NCI-H524 (cell line): ENCODE measurements around the gene GCLC.

ENCODE experiments used
- DNase-seq, 2 experiments: peaks; one replicate each; lab custom pipeline; 2025; lab: John Stamatoyannopoulos, UW

The GCLC gene

DNA sequence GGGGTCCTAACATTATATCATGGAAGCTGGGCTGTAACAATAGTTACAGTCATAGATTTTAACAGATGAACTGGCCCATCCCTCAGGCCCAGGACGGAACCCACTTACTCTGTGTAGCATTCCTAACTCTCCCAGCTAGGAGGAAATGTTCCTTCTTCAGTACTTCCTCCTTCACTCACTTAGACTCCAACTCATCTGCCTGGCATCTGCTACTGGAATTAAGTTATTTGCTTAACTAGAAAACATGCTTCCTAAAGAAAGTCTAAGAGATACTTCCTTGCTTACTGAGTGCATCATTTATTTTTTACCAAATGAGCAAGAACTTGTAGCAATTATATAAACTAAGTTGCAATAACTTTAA is 20.5 kb downstream of the GCLC start:
- DNase-seq: no peak

DNA sequence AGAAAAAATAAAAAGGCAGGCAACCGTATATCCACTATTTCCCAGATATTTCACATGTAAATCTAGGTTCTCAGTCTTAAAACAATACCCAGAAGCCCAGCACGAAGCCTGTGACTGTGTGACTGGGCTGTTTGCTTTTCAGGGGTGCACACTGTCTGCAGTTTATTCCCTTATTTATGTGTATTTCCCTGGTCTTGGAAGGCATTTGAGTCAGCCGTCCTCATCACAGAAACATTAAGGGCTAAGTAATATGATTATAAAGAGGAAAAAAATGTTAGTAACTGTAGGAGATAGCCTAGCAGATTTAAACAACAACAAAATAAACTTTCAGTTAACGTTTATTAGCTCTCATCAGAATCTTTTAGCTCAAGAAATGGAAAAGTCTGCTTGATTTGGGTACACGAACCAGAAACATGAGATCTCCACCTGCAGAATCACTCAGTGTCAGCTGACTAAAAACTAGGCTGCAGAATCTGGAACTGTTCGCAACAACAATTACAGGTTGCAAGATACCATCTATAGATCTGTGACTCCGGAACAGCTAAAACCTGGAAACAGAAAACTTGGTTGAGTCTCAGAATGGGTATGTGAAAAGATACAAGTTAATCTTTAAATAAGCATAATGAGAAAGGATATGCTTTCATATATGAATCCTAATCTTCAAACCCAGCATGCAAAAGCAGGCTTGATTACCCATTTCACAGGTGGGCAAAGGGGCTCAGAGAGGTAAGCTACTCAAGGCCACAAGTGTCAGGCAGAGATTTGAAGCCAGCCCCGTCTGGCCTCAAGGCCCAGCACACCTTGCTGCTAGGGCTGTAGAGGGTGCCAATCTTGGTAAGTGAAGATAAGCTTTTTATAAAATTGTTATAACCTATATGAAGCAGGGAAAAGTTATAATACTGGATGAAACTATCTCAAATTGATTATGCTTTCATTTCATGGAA is 21.1 kb downstream of the GCLC start:
- DNase-seq: no peak

DNA sequence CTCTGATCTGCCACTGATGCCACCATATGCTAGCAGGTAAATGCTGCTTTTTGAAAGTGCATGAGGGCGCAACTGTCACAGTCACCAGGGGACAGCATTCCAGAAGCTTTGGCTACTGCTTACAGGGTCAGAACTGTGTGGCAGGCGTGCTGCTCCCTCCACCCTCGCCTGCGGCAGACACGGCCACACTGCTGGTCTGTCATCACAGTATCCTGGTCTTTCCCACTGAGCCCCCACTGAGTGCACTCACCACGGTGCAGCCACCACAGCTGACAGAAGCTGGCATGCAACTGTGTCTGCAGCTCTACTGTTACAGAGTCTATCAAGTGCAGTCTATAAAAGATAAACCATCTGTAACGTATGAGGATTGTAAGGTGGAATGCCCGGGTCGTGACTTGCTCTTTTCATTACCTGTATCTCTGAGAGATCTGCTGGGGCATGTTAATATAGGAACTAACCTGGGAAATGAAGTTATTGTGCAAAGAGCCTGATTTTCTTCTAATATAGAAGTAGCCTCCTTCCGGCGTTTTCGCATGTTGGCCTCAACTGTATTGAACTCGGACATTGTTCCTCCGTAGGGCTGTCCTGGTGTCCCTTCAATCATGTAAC is 24.5 kb downstream of the GCLC start:
- DNase-seq: no peak

DNA sequence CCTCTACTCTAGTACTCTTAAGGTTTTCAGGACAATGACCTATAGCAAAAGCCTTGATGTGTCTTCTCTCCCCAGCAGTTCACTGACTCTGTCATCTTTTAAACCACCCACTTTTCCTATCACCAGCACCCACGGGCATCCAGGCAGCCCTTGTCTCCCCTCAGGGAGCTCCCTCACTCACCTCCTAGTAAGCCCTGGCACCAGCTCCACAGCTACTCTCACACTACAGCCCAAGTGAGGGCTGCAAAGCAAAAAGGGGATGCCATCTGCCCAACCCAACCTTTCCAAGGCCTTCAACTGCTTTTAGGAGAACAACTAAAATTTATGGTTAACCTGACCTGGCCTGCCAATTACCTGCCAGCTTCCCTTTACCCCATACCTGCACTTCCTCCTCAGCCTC is 26.0 kb downstream of the GCLC start:
- no peak for DNase-seq

DNA sequence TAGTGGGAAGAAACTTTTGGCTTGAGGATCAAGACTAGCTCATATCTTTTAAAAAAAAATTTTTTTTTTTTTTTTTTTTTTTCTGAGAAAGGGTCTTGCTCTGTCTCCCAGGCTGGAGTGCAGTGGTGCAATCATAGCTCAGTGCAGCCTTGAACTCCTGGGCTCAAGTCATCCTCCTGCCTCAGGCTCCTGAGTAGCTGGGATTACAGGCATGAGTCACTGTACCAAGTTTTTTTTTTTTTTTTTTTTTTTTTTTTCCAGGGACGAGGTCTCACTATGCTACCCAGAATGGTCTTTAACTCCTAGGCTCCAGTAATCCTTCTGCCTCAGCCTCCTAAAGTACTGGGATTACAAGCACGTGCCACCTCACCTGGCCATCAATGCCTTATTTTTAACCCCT is 27.9 kb downstream of the GCLC start:
- no peak for DNase-seq

DNA sequence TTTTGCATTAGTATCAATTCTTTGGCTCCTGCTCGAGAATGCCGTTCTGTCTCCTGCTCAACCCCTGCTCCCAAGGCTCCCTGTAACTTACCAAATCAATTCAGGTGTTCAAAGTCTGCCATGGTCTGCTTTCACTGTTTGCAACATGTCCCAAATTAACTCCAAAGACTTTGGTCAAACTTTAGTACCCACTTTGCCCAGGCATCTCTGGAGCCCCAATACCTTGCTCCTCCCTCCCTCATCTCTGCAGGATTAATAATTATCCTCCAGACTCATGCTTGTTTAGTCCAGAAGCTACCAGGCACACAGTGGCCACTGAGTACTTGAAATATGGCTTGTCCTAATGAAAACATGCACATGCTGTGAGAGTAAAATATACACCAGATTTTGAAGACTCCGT is 30.2 kb downstream of the GCLC start:
- DNase-seq: no peak

DNA sequence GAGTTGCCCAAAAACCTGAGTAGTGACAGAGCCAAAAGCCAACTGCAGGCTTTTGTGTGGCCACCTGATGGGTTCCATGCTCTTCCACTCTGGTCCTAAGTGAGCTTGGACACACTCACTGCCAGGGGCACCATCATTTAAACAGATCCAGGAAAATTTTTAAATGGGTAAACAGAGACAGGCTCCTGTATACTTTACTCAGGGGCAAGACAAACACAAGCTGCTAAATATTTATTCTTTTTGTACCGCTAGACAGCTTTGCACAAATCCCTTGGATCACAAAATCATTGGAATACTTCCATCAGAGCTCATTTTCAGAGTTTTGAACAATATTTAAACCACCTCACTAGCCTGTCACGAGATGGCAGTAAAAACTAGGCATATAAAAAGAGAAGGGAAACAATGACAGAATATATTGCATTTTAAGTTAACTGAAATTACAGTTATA is 31.4 kb downstream of the GCLC start:
- DNase-seq: no peak

DNA sequence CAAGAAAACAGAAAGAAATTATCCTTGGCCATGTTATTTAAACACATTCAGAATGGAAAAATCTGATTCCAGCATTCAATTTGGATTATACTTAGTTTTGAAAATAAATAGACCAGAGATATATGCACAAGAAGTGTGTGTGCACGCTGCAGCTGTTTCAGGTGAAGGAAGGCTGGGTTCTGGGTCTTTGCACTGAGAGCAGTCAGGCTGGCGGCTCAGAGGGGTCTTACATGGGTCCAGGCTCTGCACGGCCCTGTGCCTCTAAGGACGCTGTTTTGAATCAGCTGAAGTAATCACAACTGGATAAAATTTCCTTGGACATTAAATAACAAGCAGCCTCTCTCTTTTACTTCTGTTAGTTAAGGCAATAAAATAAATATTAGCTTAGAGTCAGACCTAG is 31.8 kb downstream of the GCLC start:
- no peak for DNase-seq

DNA sequence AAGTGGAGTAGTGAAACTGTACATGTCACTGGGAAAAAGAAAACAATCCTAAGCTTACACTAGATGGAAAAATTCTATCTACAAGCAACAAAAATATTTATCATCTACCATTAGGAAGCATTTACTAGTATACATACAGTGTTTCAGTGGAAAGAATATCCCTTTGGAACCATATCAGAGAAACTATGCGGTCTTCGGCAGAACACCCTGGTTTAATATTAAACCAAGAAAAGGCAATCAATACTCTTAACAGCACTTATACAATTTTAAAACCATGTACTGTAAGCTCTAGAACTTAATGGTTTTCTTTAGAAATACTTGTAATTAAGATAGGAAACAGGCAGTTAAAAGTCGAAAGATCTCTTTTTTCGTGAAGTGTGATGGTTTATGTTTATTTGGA is 32.3 kb downstream of the GCLC start:
- no peak for DNase-seq

DNA sequence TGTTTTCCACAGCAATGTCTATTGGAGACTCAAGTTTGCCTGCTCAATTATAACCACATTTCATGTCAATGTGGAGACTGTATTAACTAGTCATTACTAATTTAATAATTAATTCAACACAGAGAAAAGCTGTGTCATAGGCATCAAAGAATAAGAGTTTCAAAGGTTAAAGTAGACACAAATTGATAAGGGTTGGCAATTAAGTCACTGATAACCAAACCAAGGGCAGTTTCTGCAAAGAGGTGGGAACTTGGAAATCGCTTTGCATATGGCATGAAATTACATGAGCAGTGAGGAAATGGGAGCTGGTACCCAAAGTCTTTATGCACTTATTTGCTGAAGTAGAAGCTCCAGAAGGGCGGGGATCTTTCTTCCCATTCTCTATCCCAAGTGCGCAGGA is 34.2 kb downstream of the GCLC start:
- no peak for DNase-seq

DNA sequence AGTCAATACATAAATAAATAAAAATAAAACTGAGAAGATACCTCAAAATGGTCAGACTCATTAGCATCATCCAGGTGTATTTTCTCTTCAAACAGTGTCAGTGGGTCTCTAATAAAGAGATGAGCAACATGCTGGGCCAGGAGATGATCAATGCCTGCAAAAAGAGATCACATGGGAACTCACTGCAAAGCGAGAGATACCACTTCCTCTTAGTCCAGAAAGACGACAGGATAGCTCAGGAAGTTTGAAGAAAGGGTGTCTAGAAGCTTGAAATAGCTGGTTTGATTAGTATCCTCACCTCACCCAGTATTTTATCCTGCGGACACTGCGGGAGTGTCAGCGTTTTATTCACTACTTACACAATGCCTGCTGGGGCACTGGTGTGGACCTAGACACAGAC is 38.0 kb downstream of the GCLC start:
- no peak for DNase-seq

DNA sequence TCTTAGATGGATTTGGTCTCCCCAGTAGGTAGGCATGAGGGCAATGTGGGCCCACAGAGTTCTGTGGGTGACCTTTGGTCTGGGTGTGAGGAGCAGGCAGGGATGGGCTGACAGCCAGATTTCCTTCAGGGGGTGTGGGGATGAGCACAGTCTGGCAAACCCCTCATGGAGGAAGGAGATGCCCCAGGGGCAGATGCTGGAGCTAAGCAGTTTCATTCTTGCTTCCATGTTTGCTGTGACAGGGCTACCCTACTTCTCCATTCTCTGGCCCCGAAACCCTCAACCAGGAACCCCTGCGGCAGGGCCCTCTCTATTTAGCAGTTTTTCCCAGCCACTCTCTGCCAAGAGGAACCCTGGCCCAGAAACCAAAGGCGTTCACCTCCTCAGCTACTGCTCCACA is 40.4 kb downstream of the GCLC start:
- DNase-seq: no peak

DNA sequence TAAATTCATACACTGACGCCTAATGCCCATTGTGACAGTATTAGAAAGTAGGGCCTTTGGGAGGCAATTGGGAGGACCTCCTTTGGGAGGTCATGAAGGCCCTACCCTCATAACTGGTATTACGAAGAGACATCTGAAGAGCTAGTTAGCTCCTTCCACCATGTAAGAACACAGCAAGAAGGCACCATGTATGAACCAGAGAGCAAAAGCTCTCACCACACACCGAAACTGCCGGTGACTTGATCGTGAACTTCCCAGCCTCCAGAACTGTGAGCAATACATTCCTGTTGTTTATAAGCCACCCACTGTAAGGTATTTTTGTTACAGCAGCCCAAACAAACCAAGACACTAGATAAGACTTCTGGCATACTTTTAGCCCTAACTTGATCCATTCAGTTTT is 41.8 kb downstream of the GCLC start:
- DNase-seq: no peak

DNA sequence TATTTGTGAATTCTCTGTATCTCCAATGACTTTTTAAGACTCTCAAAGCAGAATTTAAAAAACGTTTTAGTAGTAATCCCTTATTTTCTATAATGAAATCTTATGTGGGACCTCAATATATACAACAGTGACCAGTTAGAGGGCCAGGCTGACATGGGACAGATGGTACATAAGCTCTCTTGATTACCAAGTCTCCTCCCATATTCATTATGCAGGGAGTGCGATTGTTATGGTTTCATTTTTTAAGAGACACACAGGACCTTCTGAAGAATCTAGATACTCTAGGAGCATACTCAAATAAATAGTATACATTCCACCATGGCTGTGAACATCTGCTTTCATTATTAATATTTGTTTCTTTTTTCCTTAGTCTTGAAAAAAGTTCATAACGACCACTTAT is 43.5 kb downstream of the GCLC start:
- DNase-seq: peak; percentile 73 to 88

DNA sequence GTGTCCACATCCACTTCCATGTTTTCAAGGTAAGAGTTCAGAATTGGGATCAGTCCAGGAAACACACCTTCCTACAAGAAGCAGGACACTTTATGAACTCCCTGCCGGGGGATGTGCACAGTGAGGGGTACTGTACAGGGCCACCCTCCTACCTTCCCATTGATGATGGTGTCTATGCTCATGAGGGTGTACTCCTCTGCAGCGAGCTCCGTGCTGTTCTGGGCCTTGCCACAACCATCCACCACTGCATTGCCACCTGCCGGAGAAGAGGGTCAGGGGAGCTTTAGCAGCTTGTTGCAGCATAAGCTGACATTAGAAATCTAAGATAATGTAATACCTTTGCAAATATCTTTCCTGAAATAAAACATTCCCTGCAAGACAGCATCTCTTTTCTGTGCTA is 44.8 kb downstream of the GCLC start:
- DNase-seq: peak; percentile 51 to 62

DNA sequence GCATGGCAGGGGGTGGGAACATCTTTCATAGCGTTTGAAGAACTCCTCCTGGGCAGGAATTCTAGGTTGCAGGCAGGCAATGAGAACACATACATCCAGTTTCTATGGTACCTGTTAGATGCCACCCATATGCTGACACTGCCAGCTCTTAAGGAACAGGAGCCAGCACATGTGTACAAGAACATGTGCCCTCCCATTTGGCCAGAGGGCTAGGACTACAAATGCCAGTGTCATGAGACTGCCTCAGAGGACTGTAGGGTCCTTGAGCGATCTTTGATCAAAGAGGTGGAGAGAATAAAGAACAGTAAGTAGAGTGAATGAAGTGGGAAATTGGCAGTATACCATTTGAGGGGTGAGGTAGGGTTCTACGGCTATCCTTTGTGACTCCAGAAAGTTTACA is 45.8 kb downstream of the GCLC start:
- DNase-seq: no peak

DNA sequence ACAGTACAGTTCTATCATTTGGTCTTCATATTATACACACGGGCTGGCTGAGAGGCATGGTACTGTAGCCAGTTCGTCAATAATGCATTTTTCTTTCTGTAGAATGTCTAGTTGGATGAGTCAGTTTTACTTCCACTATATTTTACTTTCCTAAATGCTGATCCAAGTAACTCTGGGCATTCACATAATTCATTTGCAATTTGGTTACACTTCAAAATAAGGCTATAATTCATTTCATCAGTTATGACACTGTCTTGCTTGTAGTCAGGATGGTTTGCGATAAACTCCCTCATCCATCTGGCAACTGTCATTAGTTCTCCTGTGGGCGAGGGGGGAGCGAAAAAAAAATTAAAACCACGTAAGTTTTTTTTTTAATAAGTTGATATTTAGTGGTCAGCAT is 46.3 kb downstream of the GCLC start:
- DNase-seq: no peak

DNA sequence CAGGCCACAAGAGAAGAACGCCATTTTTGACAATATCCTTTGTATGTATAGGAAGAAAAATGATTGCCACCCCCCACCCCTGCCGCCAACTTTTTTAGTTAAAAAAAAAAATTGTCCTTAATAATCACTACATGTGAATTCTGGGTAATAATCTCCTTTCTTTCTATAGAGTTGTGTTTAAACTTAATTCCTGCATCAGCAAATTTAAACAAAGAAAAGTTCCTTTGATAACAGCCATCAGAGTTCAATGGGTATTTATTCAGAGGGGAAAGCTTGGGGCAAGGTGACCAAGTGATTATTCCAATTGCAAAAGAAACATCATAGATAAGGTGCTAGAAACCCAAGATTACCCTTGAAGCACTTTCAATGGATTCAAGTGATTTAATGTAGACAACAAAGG is 47.0 kb downstream of the GCLC start:
- no peak for DNase-seq

DNA sequence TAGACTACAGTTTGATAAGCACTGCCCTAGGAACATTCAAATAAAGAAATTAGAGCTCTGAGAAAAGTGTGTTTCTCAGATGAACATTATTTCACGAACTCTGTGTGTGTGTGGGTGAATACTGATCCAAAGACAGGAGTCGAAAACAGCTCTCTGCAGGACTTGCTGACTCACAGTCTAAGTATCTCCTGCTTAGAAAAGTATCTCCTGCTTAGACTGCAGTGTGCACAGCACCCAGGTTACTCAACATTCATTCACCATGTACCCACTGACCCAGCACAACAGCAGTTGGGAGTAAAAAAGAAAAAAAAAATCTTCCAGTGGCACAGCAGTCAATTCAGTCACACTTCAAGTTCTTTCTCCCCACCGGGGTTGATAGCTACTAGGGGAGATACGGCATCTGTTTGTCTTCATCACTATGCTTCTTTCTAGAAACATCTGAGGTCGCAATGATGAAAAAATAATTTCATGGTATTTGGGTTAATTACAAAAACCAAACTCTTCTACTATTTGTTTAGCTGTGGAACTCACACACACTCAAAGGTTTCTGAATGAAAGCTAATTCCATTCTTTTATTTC is 48.0 kb downstream of the GCLC start:
- DNase-seq: no peak

DNA sequence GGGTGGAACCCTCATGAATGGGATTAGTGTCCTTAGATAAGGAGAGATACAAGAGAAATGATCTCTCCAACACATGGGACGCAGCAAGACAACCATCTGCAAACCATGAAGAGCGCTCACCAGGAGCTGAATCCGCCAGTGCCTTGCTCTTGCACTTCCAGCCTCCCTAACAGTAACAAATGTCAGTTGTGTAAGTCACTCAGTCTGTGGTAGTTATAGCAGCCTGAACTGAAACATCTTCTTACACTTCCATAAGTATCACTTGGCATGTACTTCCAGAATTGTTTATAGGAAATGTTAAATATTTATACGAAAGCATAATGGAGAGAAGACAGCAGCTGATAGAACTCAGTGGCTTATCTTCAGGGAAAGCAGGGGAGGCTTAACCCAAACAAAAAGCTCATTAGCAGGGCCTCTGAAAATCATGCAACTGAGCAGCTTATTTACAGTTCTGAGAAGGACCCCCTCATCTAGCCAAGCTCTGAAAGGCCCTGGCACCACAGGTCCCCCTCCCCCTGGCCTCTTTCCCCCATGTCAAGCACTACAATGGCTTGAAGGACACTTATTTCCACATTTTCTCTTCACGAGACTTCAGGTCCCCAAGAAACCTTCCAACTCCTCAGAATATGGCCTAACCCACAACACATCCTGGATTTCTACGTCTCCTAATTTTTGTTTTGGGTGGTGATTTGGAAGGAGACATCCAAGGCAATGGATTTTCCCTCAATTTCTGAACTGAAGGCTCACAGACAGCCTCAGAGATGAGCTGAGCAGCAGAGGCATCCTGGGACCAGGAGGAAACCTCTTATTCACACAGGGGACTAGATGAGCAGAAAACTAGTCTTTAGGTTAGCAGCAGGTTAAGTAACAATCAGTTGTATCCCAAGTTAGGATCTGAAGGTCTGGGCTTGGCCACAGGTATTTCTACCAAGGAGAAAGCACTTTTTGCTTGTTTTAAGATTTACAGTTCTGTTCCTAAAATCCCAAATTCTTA is 49.1 kb downstream of the GCLC start:
- DNase-seq: no peak

DNA sequence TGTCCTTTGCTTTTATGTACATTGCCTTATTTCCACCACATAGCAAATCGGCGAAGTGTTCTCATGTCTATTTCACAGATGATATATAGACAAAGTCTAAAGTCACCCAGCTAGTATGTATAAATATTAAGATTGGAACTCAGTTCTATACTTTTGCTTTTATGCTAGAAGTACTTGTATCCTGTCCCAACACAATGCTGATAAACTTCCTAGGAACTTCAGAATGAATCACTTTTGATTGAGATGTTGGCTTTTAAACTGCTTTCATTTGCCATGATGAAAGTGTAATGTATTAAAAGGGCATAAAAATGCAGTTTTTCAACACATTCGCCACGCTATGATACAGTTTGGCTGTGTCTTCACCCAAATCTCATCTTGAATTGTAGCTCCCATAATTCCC is 50.8 kb downstream of the GCLC start:
- DNase-seq: no peak

DNA sequence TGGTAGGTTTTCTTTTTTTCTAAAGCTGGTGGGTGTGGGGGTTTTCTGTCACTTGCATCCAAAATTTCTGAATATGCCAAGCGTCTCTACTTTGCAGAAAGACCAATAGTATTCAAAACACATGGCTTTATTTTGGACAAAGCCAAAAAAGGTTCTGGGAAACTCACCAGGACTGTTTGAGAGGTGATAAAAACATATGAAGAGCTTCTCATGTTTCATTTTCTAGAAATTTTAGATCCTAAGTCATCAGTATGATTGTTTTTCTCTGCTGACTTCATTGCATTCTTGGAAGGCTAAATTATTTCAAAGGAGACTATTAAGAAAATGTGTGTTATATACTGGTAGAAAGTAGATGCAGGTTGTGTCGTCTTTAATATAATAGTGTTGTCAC is 51.3 kb downstream of the GCLC start:
- DNase-seq: no peak
